Measurements from ENCODE around the gene MINDY4.

Gene MINDY4

GRCh38 chr7:30931929-30932540 is 160.8 kb downstream of the MINDY4 start:
- DNase-seq (ENCODE audit: low read depth) = no peak

GRCh38 chr7:30932562-30932961 is 161.3 kb downstream of the MINDY4 start:
- no peak for DNase-seq (ENCODE audit: low read depth)

- no peak for DNase-seq (ENCODE audit: low read depth)
Observed at GRCh38 chr7:30933124-30933974, 162.1 kb downstream of the MINDY4 start.

GRCh38 chr7:30934225-30934624 is 163.0 kb downstream of the MINDY4 start:
- DNase-seq (ENCODE audit: low read depth) = no peak

GRCh38 chr7:30934732-30935568 is 163.7 kb downstream of the MINDY4 start:
- DNase-seq (ENCODE audit: low read depth) = no peak

- DNase-seq (ENCODE audit: low read depth) = no peak
Observed at GRCh38 chr7:30935569-30935877, 164.3 kb downstream of the MINDY4 start.

- DNase-seq (ENCODE audit: low read depth) = no peak
Observed at GRCh38 chr7:30936650-30937245, 165.5 kb downstream of the MINDY4 start.

GRCh38 chr7:30937416-30937815 is 166.2 kb downstream of the MINDY4 start:
- DNase-seq (ENCODE audit: low read depth) = no peak

- DNase-seq (ENCODE audit: low read depth) = peak; percentile 43
Observed at GRCh38 chr7:30938435-30939316, 167.5 kb downstream of the MINDY4 start.

GRCh38 chr7:30941582-30942323 is 170.5 kb downstream of the MINDY4 start:
- DNase-seq (ENCODE audit: low read depth) = no peak
